GM23338 (cell line): ENCODE measurements around the gene POU2AF3. TPM values are rescaled to one million over a fixed set of nuclear protein-coding genes. Genes with fewer than 3 reads are reported as not detected.

Source experiments
- ATAC-seq: fragments of 200-7000 bp; cut with Tn5 transposase; 3 replicates; pipeline ENCODE4 v1.9.1; 2020
- DNase-seq: peaks from one replicate; pipeline ENCODE4 v3.0.0-alpha.2; 2015; ENCODE audit warnings: low spot score
- H2AFZ ChIP-seq: fragments of 200-600 bp; sonication (generic); 2 replicates; pipeline ENCODE4 v1.8.0; 2016; ENCODE audit warnings: antibody characterized with exemption, mild to moderate bottlenecking, moderate library complexity
- H3F3A ChIP-seq: fragments of 200-600 bp; sonication (generic); replicated peaks from 2 replicates; pipeline ENCODE4 v1.8.0; 2017; ENCODE audit warnings: antibody characterized with exemption, mixed run types, low read depth
- H3K27ac ChIP-seq: fragments of 200-600 bp; sonication (generic); 2 replicates; pipeline ENCODE4 v1.6.1; 2016; ENCODE audit warnings: low read depth
- H3K27me3 ChIP-seq: fragments of 200-600 bp; sonication (generic); 2 replicates; pipeline ENCODE4 v1.8.0; 2016; ENCODE audit warnings: mild to moderate bottlenecking, mixed run types, moderate library complexity; ENCODE audit not compliant: insufficient read depth
- H3K36me3 ChIP-seq: fragments of 200-600 bp; sonication (generic); 2 replicates; pipeline ENCODE4 v1.8.0; 2016; ENCODE audit warnings: mild to moderate bottlenecking; ENCODE audit not compliant: insufficient read depth
- H3K4me1 ChIP-seq: fragments of 200-600 bp; sonication (generic); 2 replicates; pipeline ENCODE4 v1.8.0; 2016; ENCODE audit warnings: mild to moderate bottlenecking, moderate library complexity; ENCODE audit not compliant: insufficient read depth
- H3K4me2 ChIP-seq: fragments of 200-600 bp; sonication (generic); 2 replicates; pipeline ENCODE4 v1.7.1; 2017; ENCODE audit warnings: mixed run types
- H3K4me3 ChIP-seq: fragments of 200-600 bp; sonication (generic); 2 replicates; pipeline ENCODE4 v1.6.1; 2016; ENCODE audit warnings: mixed run types
- H3K79me2 ChIP-seq: fragments of 200-600 bp; sonication (generic); replicated peaks from 2 replicates; pipeline ENCODE4 v1.8.0; 2017; ENCODE audit warnings: mild to moderate bottlenecking; ENCODE audit not compliant: insufficient read depth
- H3K9me2 ChIP-seq: fragments of 200-600 bp; sonication (generic); 2 replicates; pipeline ENCODE4 v1.8.0; 2017; ENCODE audit not compliant: insufficient read depth
- H4K20me1 ChIP-seq: fragments of 200-600 bp; sonication (generic); replicated peaks from 2 replicates; pipeline ENCODE4 v1.8.0; 2017; ENCODE audit warnings: mild to moderate bottlenecking; ENCODE audit not compliant: insufficient read depth
- H3K27ac Mint-ChIP-seq: 2 replicates; pipeline ENCODE4 v1.8.0; 2020; ENCODE audit warnings: inconsistent platforms, mild to moderate bottlenecking, moderate library complexity, mixed read lengths
- H3K27me3 Mint-ChIP-seq: 3 replicates; pipeline ENCODE4 v1.8.0; 2022; ENCODE audit warnings: low read depth, mild to moderate bottlenecking, moderate library complexity, mixed read lengths, inconsistent platforms; ENCODE audit not compliant: insufficient read depth, poor library complexity
- H3K36me3 Mint-ChIP-seq: 3 replicates; pipeline ENCODE4 v1.8.0; 2021; ENCODE audit warnings: low read depth, mild to moderate bottlenecking, inconsistent platforms, moderate library complexity, mixed read lengths
- H3K4me1 Mint-ChIP-seq: 3 replicates; pipeline ENCODE4 v1.8.0; 2020; ENCODE audit warnings: mild to moderate bottlenecking, inconsistent platforms, mixed read lengths
- H3K4me3 Mint-ChIP-seq: 3 replicates; pipeline ENCODE4 v1.8.0; 2021; ENCODE audit warnings: moderate library complexity, mild to moderate bottlenecking, inconsistent platforms, mixed read lengths
- H3K9me3 Mint-ChIP-seq: 3 replicates; pipeline ENCODE4 v1.8.0; 2020; ENCODE audit warnings: moderate library complexity, mild to moderate bottlenecking, inconsistent platforms, mixed read lengths
- EZH2 ChIP-seq: fragments of 200-600 bp; sonication (generic); IDR thresholded peaks from one replicate; pipeline ENCODE4 v1.8.0; 2017; ENCODE audit warnings: antibody characterized with exemption, mild to moderate bottlenecking, low read depth; ENCODE audit not compliant: unreplicated experiment
- EZH2phosphoT487 ChIP-seq: fragments of 200-600 bp; sonication (generic); IDR thresholded peaks from one replicate; pipeline ENCODE4 v1.8.1; 2018; ENCODE audit warnings: antibody characterized with exemption; ENCODE audit not compliant: unreplicated experiment
- NANOG ChIP-seq: IDR thresholded peaks from 2 replicates; pipeline ENCODE4 v1.6.1; 2016; ENCODE audit warnings: antibody characterized with exemption, borderline replicate concordance
- POLR2AphosphoS5 ChIP-seq: IDR thresholded peaks from 2 replicates; pipeline ENCODE4 v1.6.1; 2016; ENCODE audit warnings: antibody characterized with exemption, low read depth
- STAT1 ChIP-seq: IDR thresholded peaks from one replicate; pipeline ENCODE4 v1.6.1; 2016; ENCODE audit warnings: antibody characterized with exemption; ENCODE audit not compliant: unreplicated experiment
- ZNF331 ChIP-seq: fragments of 250-450 bp; sonication (Bioruptor Pico); IDR thresholded peaks from 2 replicates; pipeline ENCODE4 v1.5.0; 2020; ENCODE audit warnings: low read depth, mild to moderate bottlenecking, moderate library complexity
- polyA plus RNA-seq: library from polyadenylated mRNA; unstranded; fragments of >200 nt; fragmentation: Nextera tagmentation; extraction: Ambion mirVana; gene quantifications from 2 replicates; pipeline ENCODE4 v1.2.1, GENCODE V29; 2016
- total RNA-seq: library from RNA; depleted of rRNA; stranded (reverse); fragments of >200 nt; shearing (Covaris generic); gene quantifications from 2 replicates; pipeline ENCODE4 v1.2.3, GENCODE V29; 2014
- TF ChIP-seq, protein P1 (sequence below): fragments of 250-450 bp; sonication (Bioruptor Pico); IDR thresholded peaks from 2 replicates; pipeline ENCODE4 v1.5.0; 2020; ENCODE audit warnings: mild to moderate bottlenecking, moderate library complexity

Gene POU2AF3
- total and polyA plus RNA-seq, 2 experiments from 2014 or later = 2.7 to 3.4 TPM

DNA sequence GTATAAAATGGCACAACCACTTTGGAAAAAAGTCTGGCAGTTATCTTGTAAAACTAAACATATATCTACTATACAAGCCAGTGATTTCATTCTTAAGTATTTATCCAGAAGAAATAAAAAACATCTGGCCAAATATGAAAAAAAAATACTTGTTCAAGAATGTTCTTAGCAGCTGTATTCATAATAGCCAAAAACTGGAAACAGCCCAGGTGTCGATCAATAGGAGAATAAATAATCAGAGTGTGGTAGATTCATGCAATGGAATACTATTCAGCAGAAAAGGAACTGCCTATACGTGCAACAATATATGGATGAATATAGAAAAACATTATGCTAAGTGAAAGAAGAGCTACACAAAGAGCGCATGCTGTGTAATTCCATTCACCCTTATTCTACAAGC, 44.0 kb downstream of the POU2AF3 start (continued):
- TF ChIP-seq, protein P1, sequence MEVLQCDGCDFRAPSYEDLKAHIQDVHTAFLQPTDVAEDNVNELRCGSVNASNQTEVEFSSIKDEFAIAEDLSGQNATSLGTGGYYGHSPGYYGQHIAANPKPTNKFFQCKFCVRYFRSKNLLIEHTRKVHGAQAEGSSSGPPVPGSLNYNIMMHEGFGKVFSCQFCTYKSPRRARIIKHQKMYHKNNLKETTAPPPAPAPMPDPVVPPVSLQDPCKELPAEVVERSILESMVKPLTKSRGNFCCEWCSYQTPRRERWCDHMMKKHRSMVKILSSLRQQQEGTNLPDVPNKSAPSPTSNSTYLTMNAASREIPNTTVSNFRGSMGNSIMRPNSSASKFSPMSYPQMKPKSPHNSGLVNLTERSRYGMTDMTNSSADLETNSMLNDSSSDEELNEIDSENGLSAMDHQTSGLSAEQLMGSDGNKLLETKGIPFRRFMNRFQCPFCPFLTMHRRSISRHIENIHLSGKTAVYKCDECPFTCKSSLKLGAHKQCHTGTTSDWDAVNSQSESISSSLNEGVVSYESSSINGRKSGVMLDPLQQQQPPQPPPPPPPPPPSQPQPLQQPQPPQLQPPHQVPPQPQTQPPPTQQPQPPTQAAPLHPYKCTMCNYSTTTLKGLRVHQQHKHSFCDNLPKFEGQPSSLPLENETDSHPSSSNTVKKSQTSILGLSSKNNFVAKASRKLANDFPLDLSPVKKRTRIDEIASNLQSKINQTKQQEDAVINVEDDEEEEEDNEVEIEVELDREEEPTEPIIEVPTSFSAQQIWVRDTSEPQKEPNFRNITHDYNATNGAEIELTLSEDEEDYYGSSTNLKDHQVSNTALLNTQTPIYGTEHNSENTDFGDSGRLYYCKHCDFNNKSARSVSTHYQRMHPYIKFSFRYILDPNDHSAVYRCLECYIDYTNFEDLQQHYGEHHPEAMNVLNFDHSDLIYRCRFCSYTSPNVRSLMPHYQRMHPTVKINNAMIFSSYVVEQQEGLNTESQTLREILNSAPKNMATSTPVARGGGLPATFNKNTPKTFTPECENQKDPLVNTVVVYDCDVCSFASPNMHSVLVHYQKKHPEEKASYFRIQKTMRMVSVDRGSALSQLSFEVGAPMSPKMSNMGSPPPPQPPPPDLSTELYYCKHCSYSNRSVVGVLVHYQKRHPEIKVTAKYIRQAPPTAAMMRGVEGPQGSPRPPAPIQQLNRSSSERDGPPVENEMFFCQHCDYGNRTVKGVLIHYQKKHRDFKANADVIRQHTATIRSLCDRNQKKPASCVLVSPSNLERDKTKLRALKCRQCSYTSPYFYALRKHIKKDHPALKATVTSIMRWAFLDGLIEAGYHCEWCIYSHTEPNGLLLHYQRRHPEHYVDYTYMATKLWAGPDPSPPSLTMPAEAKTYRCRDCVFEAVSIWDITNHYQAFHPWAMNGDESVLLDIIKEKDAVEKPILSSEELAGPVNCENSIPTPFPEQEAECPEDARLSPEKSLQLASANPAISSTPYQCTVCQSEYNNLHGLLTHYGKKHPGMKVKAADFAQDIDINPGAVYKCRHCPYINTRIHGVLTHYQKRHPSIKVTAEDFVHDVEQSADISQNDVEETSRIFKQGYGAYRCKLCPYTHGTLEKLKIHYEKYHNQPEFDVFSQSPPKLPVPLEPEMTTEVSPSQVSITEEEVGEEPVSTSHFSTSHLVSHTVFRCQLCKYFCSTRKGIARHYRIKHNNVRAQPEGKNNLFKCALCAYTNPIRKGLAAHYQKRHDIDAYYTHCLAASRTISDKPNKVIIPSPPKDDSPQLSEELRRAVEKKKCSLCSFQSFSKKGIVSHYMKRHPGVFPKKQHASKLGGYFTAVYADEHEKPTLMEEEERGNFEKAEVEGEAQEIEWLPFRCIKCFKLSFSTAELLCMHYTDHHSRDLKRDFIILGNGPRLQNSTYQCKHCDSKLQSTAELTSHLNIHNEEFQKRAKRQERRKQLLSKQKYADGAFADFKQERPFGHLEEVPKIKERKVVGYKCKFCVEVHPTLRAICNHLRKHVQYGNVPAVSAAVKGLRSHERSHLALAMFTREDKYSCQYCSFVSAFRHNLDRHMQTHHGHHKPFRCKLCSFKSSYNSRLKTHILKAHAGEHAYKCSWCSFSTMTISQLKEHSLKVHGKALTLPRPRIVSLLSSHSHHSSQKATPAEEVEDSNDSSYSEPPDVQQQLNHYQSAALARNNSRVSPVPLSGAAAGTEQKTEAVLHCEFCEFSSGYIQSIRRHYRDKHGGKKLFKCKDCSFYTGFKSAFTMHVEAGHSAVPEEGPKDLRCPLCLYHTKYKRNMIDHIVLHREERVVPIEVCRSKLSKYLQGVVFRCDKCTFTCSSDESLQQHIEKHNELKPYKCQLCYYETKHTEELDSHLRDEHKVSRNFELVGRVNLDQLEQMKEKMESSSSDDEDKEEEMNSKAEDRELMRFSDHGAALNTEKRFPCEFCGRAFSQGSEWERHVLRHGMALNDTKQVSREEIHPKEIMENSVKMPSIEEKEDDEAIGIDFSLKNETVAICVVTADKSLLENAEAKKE (CRISPR knock-in tag) = no peak
- TF ChIP-seq POLR2AphosphoS5 (no peak), STAT1 (no peak), ZNF331 (CRISPR knock-in tag) (no peak)

DNA sequence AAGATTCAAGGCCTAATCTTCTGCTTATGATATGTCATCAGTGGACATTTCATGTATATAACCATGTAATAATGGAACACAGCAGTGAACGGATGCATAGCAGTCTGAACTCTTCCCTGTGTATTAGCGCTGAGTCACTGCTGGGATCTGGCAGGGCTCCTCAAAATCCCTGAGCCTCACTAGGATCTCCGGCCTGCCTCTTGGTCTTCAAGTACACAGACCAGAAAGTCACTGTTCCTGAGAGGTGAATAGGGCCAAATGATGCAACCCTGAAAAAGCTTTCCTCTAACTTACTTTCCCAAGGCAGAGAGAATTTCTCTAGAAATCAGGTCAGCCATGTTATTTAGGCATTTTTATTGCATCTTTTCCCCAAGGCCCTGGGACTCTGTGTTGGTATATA, 45.7 kb downstream of the POU2AF3 start:
- TF ChIP-seq ZNF331 (CRISPR knock-in tag) (no peak), STAT1 (no peak), EZH2phosphoT487 (no peak), EZH2 (no peak), NANOG (no peak)
- Histone ChIP-seq H3K79me2 (no peaks in the 10 kb centered on the region), H3K27me3 (no peaks in the 10 kb centered on the region), H3K9me2 (0 out of 2 replicates have a peak, but pooled peaks cover 3% of the 10 kb centered on the region), H3K4me2 (no peak overlapping the region), H3K4me1 (no peaks in the 10 kb centered on the region), H3K27ac (no peak overlapping the region), H3K36me3 (no peaks in the 10 kb centered on the region), H3K4me3 (no peak overlapping the region), H2AFZ (peak overlapping the region; percentile 87; the same call in 1 of the 2 replicates), H3F3A (no peaks in the 10 kb centered on the region), H4K20me1 (no peaks in the 10 kb centered on the region)
- no peak for DNase-seq
- H3K4me3 Mint-ChIP-seq = no peak overlapping the region
- H3K9me3 Mint-ChIP-seq = peaks cover 9% of the 10 kb centered on the region; the same call in 1 of the 3 replicates
- ATAC-seq = no peak
- H3K27ac Mint-ChIP-seq = peak overlapping the region; percentile 47
- H3K4me1 Mint-ChIP-seq = no peaks in the 10 kb centered on the region
- no peaks in the 10 kb centered on the region for H3K27me3 Mint-ChIP-seq
- peaks cover 4% of the 10 kb centered on the region; the same call in 1 of the 3 replicates for H3K36me3 Mint-ChIP-seq
